BLaER1 treated with 17β-estradiol and CSF1 and Interleukin-3, amounts not matched to agents 10 nM and 100 nM (cell line): ENCODE data around the gene HSD17B4.
A peak's percentile ranks its signal among the peaks of the same experiment; 100 is the strongest.
"Not testable (repeated sequence)": the region's sequence is repeated elsewhere in the genome, so short reads cannot be mapped to it uniquely, and the experiment has no call there.

Experiments used
- H3K27ac ChIP-seq, 11 experiments: shearing (Covaris generic); formaldehyde crosslinking; 2 replicates each; pipeline ENCODE4 v1.8.1; 2022
- H3K27me3 ChIP-seq, 11 experiments: shearing (Covaris generic); formaldehyde crosslinking; 2 replicates each; pipeline ENCODE4 v1.8.1; 2022
- H3K36me3 ChIP-seq, 11 experiments: shearing (Covaris generic); formaldehyde crosslinking; 2 replicates each; pipeline ENCODE4 v1.8.1; 2022
- H3K4me1 ChIP-seq, 10 experiments: shearing (Covaris generic); formaldehyde crosslinking; 2 replicates each; pipeline ENCODE4 v1.8.1; 2022
- H3K4me2 ChIP-seq, 11 experiments: shearing (Covaris generic); formaldehyde crosslinking; 2 replicates each; pipeline ENCODE4 v1.8.1; 2022
- H3K4me3 ChIP-seq, 10 experiments: shearing (Covaris generic); formaldehyde crosslinking; 2 replicates each; pipeline ENCODE4 v1.8.1; 2022
- H3K9ac ChIP-seq, 11 experiments: shearing (Covaris generic); formaldehyde crosslinking; 2 replicates each; pipeline ENCODE4 v1.8.1; 2022
- H3K9me3 ChIP-seq, 11 experiments: shearing (Covaris generic); formaldehyde crosslinking; replicated peaks in 1 of 11; 2 replicates each; pipeline ENCODE4 v1.8.1; 2022
- H4K20me1 ChIP-seq, 11 experiments: shearing (Covaris generic); formaldehyde crosslinking; 2 replicates each; pipeline ENCODE4 v1.8.1; 2022
- Cebpa-rat ChIP-seq, 11 experiments: shearing (Covaris generic); IDR thresholded peaks; 2 replicates each; pipeline ENCODE4 v1.8.1; 2022

Gene HSD17B4

GRCh38 chr5:119411361-119412278 lies 40.7 kb upstream of the HSD17B4 start:
- peak overlapping the region; percentile 45 to 66 (median 54) for H3K4me3 ChIP-seq

GRCh38 chr5:119412279-119413227 lies 39.7 kb upstream of the HSD17B4 start:
- no peaks in the 10 kb centered on the region for H3K36me3 ChIP-seq
- no peaks in the 10 kb centered on the region for H4K20me1 ChIP-seq
- TF ChIP-seq Cebpa-rat (IDR thresholded peaks at IDR 0.05) = no peak
- no peaks in the 10 kb centered on the region for H3K27me3 ChIP-seq
- peak overlapping the region in 6 of 11 experiments; percentile 66 to 86 (median 72); a peak in 8 of 22 replicates for H3K27ac ChIP-seq
- peaks cover 0 to 7% (median 0%) of the 10 kb centered on the region in 11 experiments; a peak in 2 of 22 replicates for H3K9me3 ChIP-seq
- peak overlapping the region in 6 of 11 experiments; percentile 69 to 90 (median 85); a peak in 7 of 22 replicates for H3K4me2 ChIP-seq
- H3K4me1 ChIP-seq = peaks cover 6 to 82% (median 18%) of the 10 kb centered on the region in 10 experiments
- peak overlapping the region in 9 of 11 experiments; percentile 62 to 84 (median 74); a peak in 13 of 22 replicates for H3K9ac ChIP-seq
- peak overlapping the region in 7 of 10 experiments; percentile 45 to 59 (median 53); a peak in 8 of 20 replicates for H3K4me3 ChIP-seq

More at GRCh38 chr5:119411361-119412278, 40.7 kb upstream of the HSD17B4 start:
- peak overlapping the region; percentile 60 to 86 (median 69) for H3K27ac ChIP-seq
- no peak for TF ChIP-seq Cebpa-rat (IDR thresholded peaks at IDR 0.05)
- H3K9me3 ChIP-seq = peaks cover 0 to 7% (median 0%) of the 10 kb centered on the region in 11 experiments; a peak in 2 of 22 replicates
- H4K20me1 ChIP-seq = no peaks in the 10 kb centered on the region
- H3K4me2 ChIP-seq = peak overlapping the region; percentile 69 to 90 (median 78)
- H3K4me1 ChIP-seq = peaks cover 4 to 73% (median 16%) of the 10 kb centered on the region in 10 experiments; a peak in 12 of 20 replicates
- H3K9ac ChIP-seq = peak overlapping the region; percentile 62 to 84 (median 75)
- H3K27me3 ChIP-seq = no peaks in the 10 kb centered on the region
- no peaks in the 10 kb centered on the region for H3K36me3 ChIP-seq

GRCh38 chr5:119414124-119414734 lies 38.1 kb upstream of the HSD17B4 start:
- not testable (repeated sequence) for H4K20me1 ChIP-seq, H3K9me3 ChIP-seq, H3K27me3 ChIP-seq, H3K36me3 ChIP-seq, H3K4me3 ChIP-seq
- H3K27ac ChIP-seq = peak overlapping the region in 10 of 11 experiments; percentile 17 to 72 (median 54); a peak in 14 of 22 replicates
- peaks cover 18 to 98% (median 31%) of the 10 kb centered on the region in 10 experiments for H3K4me1 ChIP-seq
- peak overlapping the region in 3 of 11 experiments; percentile 33 to 43 (median 38); a peak in 1 of 22 replicates for H3K9ac ChIP-seq
- peak overlapping the region in 8 of 11 experiments; percentile 10 to 88 (median 34); a peak in 12 of 22 replicates for H3K4me2 ChIP-seq

- peaks cover 14 to 99% (median 26%) of the 10 kb centered on the region in 10 experiments for H3K4me1 ChIP-seq
- no peaks in the 10 kb centered on the region for H3K36me3 ChIP-seq
- no peaks in the 10 kb centered on the region for H4K20me1 ChIP-seq
- peak overlapping the region in 3 of 10 experiments; percentile 2 to 30 (median 7); a peak in 2 of 20 replicates for H3K4me3 ChIP-seq
- no peaks in the 10 kb centered on the region for H3K27me3 ChIP-seq
- H3K9ac ChIP-seq = peak overlapping the region in 3 of 11 experiments; percentile 26 to 72 (median 34); a peak in 2 of 22 replicates
- peak in 2 of 11 experiments; percentile 34 to 38; a peak in 2 of 22 replicates for TF ChIP-seq Cebpa-rat (IDR thresholded peaks at IDR 0.05)
- peak overlapping the region; percentile 22 to 90 (median 60) for H3K4me2 ChIP-seq
- H3K9me3 ChIP-seq = peaks cover 0 to 7% (median 0%) of the 10 kb centered on the region in 11 experiments; a peak in 2 of 22 replicates
- peak overlapping the region in 3 of 11 experiments; percentile 49 to 73 (median 63); a peak in 5 of 22 replicates for H3K27ac ChIP-seq
These were observed 34.2 kb upstream of the HSD17B4 start for GRCh38 chr5:119417891-119418605.

GRCh38 chr5:119418606-119419100 lies 33.6 kb upstream of the HSD17B4 start:
- H4K20me1 ChIP-seq = no peaks in the 10 kb centered on the region
- H3K4me3 ChIP-seq = no peak overlapping the region
- peaks cover 14 to 99% (median 26%) of the 10 kb centered on the region in 10 experiments for H3K4me1 ChIP-seq
- peak overlapping the region in 3 of 11 experiments; percentile 10 to 73 (median 63); a peak in 2 of 22 replicates for H3K27ac ChIP-seq
- TF ChIP-seq Cebpa-rat (IDR thresholded peaks at IDR 0.05) = no peak
- H3K9me3 ChIP-seq = peaks cover 0 to 7% (median 0%) of the 10 kb centered on the region in 11 experiments; a peak in 2 of 22 replicates
- no peaks in the 10 kb centered on the region for H3K27me3 ChIP-seq
- peak overlapping the region in 10 of 11 experiments; percentile 25 to 90 (median 63); a peak in 18 of 22 replicates for H3K4me2 ChIP-seq
- H3K9ac ChIP-seq = peak overlapping the region in 1 of 11 experiments; percentile 72; a peak in 1 of 22 replicates
- H3K36me3 ChIP-seq = no peaks in the 10 kb centered on the region

- peak overlapping the region in 5 of 11 experiments; percentile 6 to 90 (median 82); a peak in 9 of 22 replicates for H3K4me2 ChIP-seq
- peak overlapping the region in 3 of 11 experiments; percentile 29 to 52 (median 42); a peak in 2 of 22 replicates for H3K9ac ChIP-seq
- no peaks in the 10 kb centered on the region for H4K20me1 ChIP-seq
- peak overlapping the region in 5 of 11 experiments; percentile 22 to 76 (median 63); a peak in 8 of 22 replicates for H3K27ac ChIP-seq
- no peaks in the 10 kb centered on the region for H3K36me3 ChIP-seq
- no peaks in the 10 kb centered on the region for H3K27me3 ChIP-seq
- no peak overlapping the region for H3K4me3 ChIP-seq
- no peak for TF ChIP-seq Cebpa-rat (IDR thresholded peaks at IDR 0.05)
- no peaks in the 10 kb centered on the region for H3K9me3 ChIP-seq
- peaks cover 11 to 99% (median 20%) of the 10 kb centered on the region in 10 experiments for H3K4me1 ChIP-seq
These were observed 32.1 kb upstream of the HSD17B4 start for GRCh38 chr5:119420169-119420568.

- Histone ChIP-seq H4K20me1 (no peaks in the 10 kb centered on the region), H3K27ac (peak overlapping the region in 2 of 11 experiments; percentile 4 to 16; a peak in 2 of 22 replicates), H3K4me3 (no peak overlapping the region), H3K4me1 (peaks cover 0 to 88% (median 0%) of the 10 kb centered on the region in 10 experiments; a peak in 6 of 20 replicates), H3K36me3 (no peaks in the 10 kb centered on the region), H3K4me2 (peak overlapping the region in 3 of 11 experiments; percentile 39 to 84 (median 79); a peak in 6 of 22 replicates), H3K27me3 (no peaks in the 10 kb centered on the region), H3K9ac (no peak overlapping the region), H3K9me3 (peaks cover 0 to 3% (median 0%) of the 10 kb centered on the region in 11 experiments; a peak in 2 of 22 replicates)
- no peak for TF ChIP-seq Cebpa-rat (IDR thresholded peaks at IDR 0.05)
These were observed 26.2 kb upstream of the HSD17B4 start for GRCh38 chr5:119426057-119426456.
